Measurements from ENCODE around the gene RALGPS1.
A peak's percentile ranks its signal among the peaks of the same experiment; 100 is the strongest.

Gene RALGPS1

GRCh38 chr9:126957687-126958053 lies 43.1 kb downstream of the RALGPS1 start:
- no peak for DNase-seq

- DNase-seq, result no peak
Observed at GRCh38 chr9:126959336-126959735, 44.8 kb downstream of the RALGPS1 start.

- DNase-seq, result no peak
Observed at GRCh38 chr9:126959917-126960316, 45.3 kb downstream of the RALGPS1 start.

GRCh38 chr9:126962336-126962735 lies 47.8 kb downstream of the RALGPS1 start:
- DNase-seq, result no peak

GRCh38 chr9:126965077-126965476 lies 50.5 kb downstream of the RALGPS1 start:
- DNase-seq, result no peak

DNA sequence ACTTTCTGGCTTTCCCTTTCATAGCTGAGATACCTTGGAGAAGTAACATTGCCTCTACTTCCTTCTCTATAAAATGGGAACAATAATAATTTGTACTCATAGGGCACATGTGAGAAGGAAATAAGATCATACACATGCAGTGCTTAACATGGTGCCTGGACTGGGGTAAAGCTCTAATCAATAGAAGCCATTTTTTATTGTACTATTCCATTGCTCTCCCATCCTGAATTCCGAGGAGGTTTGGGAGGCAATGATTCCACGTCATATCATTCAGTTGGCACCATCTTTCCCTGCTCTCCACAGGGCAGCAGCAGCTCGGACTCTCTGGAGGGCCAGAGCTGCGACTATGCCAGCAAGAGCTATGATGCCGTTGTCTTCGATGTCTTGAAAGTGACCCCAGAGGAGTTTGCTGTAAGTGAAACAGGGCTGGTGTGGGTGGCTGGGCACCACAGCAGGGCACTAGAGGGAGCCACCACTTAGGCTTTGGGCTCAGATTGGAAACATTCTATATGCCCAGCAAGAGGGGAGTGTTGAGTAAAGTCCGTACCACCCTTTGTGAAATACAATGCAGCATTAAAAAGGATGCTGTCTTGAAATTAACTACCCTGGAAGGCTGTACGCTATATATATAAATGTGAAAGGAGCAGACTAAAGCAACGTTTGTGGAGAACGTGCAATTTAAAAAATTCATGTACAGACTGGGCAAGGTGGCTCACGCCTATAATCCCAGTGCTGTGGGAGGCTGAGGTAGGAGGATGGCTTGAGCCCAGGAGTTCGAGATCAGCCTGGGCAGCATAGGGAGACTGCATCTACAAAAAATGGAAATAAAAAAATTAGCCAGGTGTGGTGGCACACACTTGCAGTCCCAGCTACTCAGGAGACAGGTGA lies 51.2 kb downstream of the RALGPS1 start:
- DNase-seq, result peak; percentile 3

DNA sequence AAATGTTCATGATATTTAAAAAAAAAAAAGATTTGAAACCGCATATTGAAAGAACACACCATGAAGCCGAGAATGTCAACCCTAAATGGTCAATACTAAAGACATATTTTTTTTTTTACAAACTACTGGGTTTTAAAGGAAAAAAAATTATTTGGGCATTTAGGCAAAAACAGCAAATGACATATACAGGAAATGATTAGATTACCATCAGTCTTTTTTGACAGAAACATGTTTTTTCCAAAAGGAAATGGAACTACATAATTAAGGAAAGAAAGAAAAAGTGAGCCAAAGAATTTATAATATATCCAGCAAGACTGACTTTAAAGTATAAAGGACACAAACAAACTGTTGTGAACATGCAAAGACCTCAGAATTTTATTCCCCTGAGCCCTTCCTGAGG lies 56.7 kb downstream of the RALGPS1 start:
- DNase-seq, result no peak

GRCh38 chr9:126973651-126974529 lies 59.3 kb downstream of the RALGPS1 start:
- DNase-seq, result no peak

DNA sequence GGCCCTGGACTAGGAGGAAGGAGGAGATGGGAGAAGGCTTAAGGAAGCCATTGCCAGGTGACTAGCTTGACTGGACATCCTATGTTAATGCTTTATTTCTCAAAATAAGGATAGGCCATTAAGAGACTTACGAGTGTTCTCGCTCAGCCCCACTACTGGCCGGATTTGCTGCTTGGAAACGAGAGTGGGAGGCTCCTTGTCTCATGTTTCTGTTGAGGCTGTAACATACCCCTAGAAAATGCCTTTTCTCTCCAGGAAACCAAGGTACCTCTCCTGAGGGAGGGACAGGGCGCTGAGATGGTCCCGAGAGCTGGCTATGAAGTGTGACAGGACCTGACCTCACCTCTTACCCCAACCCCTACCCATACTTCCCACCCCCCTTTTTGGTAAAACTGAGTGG lies 60.0 kb downstream of the RALGPS1 start:
- DNase-seq, result no peak

DNA sequence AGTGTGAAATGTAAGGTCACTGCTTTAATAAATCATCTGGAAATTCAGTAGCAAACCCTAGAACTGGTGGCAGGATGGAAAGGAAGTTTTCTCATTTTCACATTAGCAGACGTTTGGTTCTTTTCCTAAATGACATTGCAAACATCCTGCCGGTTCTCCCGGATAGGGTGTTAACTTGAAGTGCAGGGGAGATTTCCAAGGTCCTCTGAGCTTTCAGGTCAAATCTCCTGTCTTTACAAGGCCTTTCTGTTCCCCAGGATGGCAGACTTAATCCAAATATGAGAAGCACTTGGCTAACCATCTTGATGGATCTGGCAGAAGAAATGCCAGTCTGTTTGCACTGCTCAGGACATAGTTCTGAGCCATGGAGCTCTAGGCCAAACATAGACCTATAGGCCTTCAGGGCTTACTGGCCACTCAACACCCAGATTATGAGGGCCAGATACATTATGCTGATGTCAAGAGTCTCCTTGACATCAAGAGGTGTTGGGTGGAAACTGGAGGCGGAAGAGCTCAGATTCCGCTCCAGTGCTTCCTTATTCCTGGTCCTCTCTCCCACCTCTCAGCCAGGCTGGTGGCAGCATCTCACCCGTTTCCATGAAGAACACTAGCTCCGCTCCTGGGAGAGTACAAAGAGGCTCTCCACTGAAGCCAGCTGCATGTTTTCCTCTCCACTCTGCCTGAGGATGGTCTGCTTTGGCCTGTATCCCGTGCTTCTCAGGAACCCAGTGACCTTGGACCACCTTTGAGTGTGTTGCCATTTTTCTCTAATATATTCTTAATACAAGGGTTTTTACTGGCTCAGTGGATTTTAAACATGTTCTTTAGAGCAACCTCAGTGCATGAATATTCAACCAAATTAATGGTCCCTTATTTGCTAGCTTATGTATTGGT lies 61.0 kb downstream of the RALGPS1 start:
- DNase-seq, result no peak

- no peak for DNase-seq
Observed at GRCh38 chr9:126979461-126979860, 64.9 kb downstream of the RALGPS1 start.

DNA sequence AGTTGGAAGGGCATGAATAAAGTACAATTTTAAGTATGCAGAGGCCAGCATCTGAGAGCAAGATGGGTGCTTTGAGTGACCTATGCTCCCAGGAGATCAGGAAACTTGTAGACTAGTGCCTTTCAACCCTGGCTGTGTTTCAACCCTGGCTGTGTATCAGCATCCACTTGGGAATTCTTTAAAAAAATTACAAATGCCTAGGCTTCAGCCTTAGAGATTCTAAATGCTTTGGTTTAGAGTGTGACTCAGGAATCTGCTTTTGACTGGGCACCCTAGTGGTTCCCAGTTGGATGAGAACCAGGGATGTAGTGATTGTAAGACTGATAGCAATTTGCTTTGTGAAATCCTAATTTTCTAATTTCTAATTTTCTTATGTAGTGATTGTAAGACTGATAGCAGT lies 65.6 kb downstream of the RALGPS1 start:
- no peak for DNase-seq

- no peak for DNase-seq
Observed at GRCh38 chr9:126981218-126981617, 66.6 kb downstream of the RALGPS1 start.

DNA sequence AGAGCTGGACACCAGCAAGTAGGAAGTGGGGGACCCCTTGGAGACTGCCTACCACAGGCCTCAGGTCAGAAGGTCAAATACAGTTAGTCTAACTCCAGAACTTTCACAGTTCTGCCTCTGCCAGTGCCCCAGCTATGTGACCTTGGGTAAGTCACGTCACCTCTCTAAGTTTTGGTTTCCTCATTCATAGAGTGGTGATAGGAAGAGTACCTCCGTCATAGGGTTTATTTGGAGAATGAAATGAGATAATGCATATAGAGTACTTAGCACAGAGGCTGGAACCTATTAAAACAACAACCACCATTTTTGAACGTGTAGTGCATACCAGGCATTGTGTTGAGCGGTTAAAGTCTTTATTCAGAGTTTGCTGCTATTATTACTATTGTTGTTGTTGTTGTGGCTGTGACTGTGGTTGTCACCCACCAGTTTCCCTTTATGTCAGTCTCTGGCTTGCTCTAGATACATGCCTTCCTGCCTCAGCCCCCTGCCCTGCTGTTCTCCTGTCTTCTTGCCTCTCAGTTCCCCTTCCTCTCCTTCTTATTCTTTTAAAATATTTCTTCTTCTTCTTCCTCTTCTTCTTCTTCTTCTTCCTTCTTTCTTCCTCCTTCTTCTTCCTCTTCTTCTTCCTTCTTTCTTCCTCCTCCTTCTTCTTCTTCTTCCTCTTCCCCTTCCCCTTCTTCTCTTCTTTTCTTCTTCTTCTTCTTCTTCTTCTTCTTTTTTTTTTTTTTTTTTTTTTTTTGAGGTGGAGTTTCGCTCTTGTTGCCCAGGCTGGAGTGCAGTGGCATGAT lies 67.8 kb downstream of the RALGPS1 start:
- DNase-seq, result no peak

- no peak for DNase-seq
Observed at GRCh38 chr9:126983767-126984166, 69.2 kb downstream of the RALGPS1 start.

DNA sequence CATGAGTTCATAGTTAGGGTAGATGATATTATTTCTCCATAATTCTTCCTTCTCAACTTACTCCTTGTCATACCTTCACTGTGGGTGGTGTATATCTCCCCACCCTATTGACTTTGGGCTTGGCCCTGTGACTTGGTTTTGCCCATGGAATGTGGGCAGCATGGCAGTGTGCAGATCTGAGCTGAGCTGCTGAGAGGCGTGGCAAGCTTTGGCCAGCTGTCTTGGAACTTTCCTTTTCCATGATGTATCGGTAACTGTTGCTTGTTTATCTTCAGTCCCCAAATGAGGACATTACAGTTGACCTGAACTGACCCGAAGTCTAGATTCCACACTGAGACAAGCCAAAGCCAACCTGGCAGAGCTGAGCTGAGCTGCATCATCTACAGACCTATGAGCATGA lies 70.4 kb downstream of the RALGPS1 start:
- no peak for DNase-seq

GRCh38 chr9:126985870-126986498 lies 71.4 kb downstream of the RALGPS1 start:
- DNase-seq, result no peak

DNA sequence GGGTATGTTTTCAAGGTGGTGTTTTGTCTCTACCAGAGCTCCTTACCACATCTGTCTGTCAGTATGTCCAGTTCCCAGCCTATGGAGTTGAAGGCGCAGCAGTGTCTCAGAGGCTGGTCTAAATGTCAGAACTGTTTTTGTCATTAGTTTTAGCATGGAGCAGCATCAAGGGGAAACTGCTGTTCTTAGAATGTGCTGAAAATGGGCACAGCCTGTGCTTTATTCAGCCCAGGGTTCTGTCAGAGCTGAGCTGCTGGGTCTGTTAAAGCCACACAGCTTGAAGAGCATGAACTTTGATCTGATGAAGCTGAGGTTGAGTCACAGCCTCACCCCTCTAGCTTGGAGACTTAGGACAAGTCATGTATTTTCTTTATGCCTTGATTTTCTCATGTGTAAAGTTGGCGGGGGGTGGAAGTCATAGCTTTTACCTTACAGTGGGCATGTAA lies 71.9 kb downstream of the RALGPS1 start:
- DNase-seq, result no peak

DNA sequence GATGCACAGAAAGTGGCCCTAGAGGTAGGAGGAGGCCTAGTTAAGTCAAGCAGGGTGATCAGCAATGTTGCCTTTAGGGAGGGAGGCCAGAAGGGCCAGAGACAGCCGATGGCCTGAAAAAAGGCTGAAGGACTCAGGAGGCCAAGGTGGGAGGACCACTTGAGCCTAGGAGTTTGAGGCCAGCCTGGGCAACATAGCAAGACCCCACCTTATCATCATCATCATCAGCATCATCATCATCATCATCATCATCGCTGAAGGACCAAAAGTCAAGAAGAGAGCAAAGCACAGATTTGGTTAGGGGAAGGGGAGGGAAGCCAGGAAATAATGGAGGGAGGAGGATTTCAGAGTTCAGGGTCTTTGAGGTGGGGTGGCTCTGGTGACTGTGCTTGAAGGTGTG lies 74.3 kb downstream of the RALGPS1 start:
- DNase-seq, result no peak

GRCh38 chr9:126989847-126990842 lies 75.6 kb downstream of the RALGPS1 start:
- DNase-seq, result no peak

Data from NCI-H2227 treated with DMSO at 0.1 percent for 48 hours (cell line).